Measurements from ENCODE around the gene BPI.

DNA sequence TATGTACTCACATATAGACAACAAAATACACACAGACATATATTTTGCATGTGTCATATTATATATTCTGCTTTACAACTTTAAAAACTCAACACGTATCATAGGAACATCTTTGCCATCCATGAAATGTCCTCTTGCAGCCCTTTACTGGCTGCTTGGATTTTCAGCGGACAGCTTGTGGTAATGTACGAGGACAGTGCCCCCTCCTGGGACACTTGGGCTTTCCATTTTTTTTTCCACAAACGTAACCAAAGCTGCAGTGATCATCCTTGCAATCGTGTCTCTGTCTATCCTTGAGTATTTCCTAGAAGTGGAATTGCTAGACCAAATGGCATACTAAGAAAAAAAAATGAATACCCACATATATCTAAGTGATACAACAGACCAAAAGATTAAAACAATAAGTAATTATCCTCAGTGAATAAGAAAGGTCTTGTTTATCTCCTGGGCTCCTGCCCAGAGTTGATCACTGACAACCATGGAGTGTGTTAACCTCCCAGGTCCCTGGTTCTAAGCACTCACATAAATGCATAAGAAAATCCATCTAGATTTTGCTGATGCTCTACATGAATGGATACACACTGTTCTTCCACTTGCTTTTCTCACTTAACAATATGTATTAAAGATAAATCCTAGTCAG lies 18.1 kb downstream of the BPI start:
- TF ChIP-seq TEAD4 (IDR thresholded peaks at IDR 0.05) = no peak
- TF ChIP-seq NFIC (IDR thresholded peaks at IDR 0.05) = no peak
- no peak for TF ChIP-seq CREB1 (IDR thresholded peaks at IDR 0.05; ENCODE audit: low read depth)
- TF ChIP-seq REST (IDR thresholded peaks at IDR 0.05; ENCODE audit: low read depth) = no peak
- no peak for TF ChIP-seq CEBPB (IDR thresholded peaks at IDR 0.05)
- no peak for TF ChIP-seq ZBTB7A (IDR thresholded peaks at IDR 0.05; ENCODE audit: low read depth)
- TF ChIP-seq, protein P1, sequence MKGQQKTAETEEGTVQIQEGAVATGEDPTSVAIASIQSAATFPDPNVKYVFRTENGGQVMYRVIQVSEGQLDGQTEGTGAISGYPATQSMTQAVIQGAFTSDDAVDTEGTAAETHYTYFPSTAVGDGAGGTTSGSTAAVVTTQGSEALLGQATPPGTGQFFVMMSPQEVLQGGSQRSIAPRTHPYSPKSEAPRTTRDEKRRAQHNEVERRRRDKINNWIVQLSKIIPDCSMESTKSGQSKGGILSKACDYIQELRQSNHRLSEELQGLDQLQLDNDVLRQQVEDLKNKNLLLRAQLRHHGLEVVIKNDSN (IDR thresholded peaks at IDR 0.05) = no peak
- no peak for TF ChIP-seq TAF1 (IDR thresholded peaks at IDR 0.05; ENCODE audit: low read depth)
- TF ChIP-seq FOXM1 (IDR thresholded peaks at IDR 0.05; ENCODE audit: borderline replicate concordance, low read depth) = no peak
- no peak for TF ChIP-seq MAX (IDR thresholded peaks at IDR 0.05)
- no peak for TF ChIP-seq EP300 (IDR thresholded peaks at IDR 0.05; ENCODE audit: borderline replicate concordance)
- TF ChIP-seq TCF12 (IDR thresholded peaks at IDR 0.05; ENCODE audit: low read depth) = no peak
- TF ChIP-seq YY1 (IDR thresholded peaks at IDR 0.05; ENCODE audit: low read depth) = no peak
- TF ChIP-seq RAD21 (IDR thresholded peaks at IDR 0.05; ENCODE audit: low read depth) = peak; percentile 80

All from Ishikawa (cell line).